T-helper 17 cell (primary cell): Measurements from ENCODE around the gene NTN4. TPM values are rescaled to one million over a fixed set of nuclear protein-coding genes. Genes with fewer than 3 reads are reported as not detected.
"Not testable (repeated sequence)": the region's sequence is repeated elsewhere in the genome, so short reads cannot be mapped to it uniquely, and the experiment has no call there.

ENCODE experiments used
- ATAC-seq: fragments of 150-1000 bp; cut with Tn5 transposase; 2 replicates; pipeline ENCODE4 v1.10.0; 2021; ENCODE audit warnings: mild to moderate bottlenecking, moderate library complexity
- DNase-seq, 3 donors: peaks; one replicate each; pipeline versions ENCODE4 v3.0.0 to v3.0.0-alpha.2; 2020 to 2021
- H3K9me3 ChIP-seq: one replicate; pipeline ENCODE4 v1.7.0; 2013; ENCODE audit warnings: low read length, mild to moderate bottlenecking; ENCODE audit not compliant: control insufficient read depth, poor library complexity, severe bottlenecking
- H3K27ac Mint-ChIP-seq: one replicate; pipeline ENCODE4 v1.8.0; 2022; ENCODE audit warnings: mild to moderate bottlenecking, moderate library complexity, mixed read lengths
- H3K27me3 Mint-ChIP-seq: one replicate; pipeline ENCODE4 v1.8.0; 2022; ENCODE audit warnings: mixed read lengths
- H3K36me3 Mint-ChIP-seq: one replicate; pipeline ENCODE4 v1.8.0; 2022; ENCODE audit warnings: low read depth, mixed read lengths
- H3K4me1 Mint-ChIP-seq: one replicate; pipeline ENCODE4 v1.8.0; 2022; ENCODE audit warnings: mild to moderate bottlenecking, mixed read lengths
- H3K4me3 Mint-ChIP-seq: one replicate; pipeline ENCODE4 v1.8.0; 2022; ENCODE audit warnings: mild to moderate bottlenecking, moderate library complexity, mixed read lengths
- total RNA-seq, 4 donors: library from RNA in 2 of 4; stranded (reverse) in 2 of 4; gene quantifications; one replicate each; pipeline ENCODE4 v1.2.3 and lab custom pipeline; 2022 to 2026

The NTN4 gene
- total RNA-seq, 2 donors from 2014 or later, result 4.8 to 7.6 TPM

DNA sequence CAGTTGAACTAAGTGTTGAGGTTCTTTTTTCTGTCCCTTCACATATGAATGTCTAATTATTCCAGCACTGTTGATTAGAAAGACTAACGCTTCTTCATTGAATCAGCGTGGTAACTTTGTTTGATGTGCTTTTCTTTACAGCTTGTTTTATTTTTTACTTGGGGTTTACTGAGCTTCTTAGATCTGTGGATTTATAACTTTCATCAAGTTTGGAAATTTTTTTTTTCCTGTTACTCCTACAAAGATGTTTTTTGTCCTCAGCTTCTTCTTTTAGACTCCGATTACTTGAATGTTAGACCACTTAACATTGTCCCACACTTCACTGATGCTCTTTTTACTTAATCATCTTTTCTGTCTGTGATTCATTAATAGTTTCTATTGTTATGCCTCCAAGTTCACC, 31.5 kb downstream of the NTN4 start:
- H3K9me3 ChIP-seq, result no peaks in the 10 kb centered on the region
- DNase-seq, result no peak
- ATAC-seq, result no peak
- no peak overlapping the region for H3K27ac Mint-ChIP-seq
- no peak overlapping the region for H3K4me3 Mint-ChIP-seq
- no peaks in the 10 kb centered on the region for H3K27me3 Mint-ChIP-seq
- peaks cover 2% of the 10 kb centered on the region for H3K36me3 Mint-ChIP-seq
- H3K4me1 Mint-ChIP-seq, result peaks cover 2% of the 10 kb centered on the region

DNA sequence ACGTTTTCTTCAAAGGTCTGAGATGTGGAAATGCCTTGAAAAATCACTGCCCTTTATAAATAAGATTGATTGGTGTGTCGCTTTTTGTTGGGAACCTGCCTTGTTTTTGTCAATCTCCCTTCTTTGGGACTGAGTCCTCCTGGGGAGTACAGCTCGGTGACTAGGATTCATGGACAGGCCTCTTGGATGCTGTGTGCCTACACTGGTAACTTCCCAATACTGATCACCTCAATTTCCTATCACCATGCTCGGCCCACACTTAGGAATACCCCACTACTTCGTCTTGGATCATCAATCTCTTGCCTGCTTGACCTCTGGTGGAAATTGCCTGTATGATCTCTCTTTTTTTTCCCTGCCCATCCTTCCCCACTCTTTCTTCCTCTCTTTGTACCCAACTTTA, 34.2 kb downstream of the NTN4 start:
- peaks cover 2% of the 10 kb centered on the region for H3K4me1 Mint-ChIP-seq
- H3K36me3 Mint-ChIP-seq, result peaks cover 2% of the 10 kb centered on the region
- H3K9me3 ChIP-seq, result no peaks in the 10 kb centered on the region
- DNase-seq (no peak), ATAC-seq (no peak)
- H3K4me3 Mint-ChIP-seq, result no peak overlapping the region
- H3K27ac Mint-ChIP-seq, result no peak overlapping the region
- H3K27me3 Mint-ChIP-seq, result no peaks in the 10 kb centered on the region

DNA sequence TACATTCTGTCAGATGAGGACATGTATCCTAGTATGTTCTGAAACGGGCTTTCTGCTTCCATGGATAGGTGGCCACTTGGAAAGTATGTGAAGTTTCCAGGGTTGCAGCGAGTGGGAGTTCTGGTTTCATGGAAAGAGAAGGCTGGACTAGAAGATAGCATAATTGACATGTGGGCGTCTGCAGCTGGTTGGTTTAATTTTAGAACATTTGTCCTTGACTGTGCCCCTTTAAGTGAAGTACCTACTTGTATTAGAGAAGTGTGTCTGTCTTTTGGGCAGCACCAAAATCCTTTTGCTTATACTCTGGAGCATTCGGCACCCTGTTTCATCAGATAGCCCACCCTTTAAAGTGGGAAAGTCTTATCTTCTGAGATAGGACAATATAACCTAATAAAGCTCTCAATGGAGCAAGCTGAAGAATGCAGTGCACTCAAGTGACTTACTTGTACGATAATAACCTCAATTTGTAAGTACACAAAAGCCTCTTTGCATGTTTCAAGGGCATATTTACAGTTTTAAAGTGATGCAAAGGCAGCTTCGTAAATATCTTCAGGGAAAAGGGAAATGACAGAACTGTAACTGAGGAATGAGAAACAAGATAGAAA, 35.2 kb downstream of the NTN4 start:
- DNase-seq, result no peak
- Mint-ChIP-seq H3K27ac (no peak overlapping the region), H3K27me3 (no peaks in the 10 kb centered on the region), H3K36me3 (peaks cover 2% of the 10 kb centered on the region), H3K4me1 (peaks cover 2% of the 10 kb centered on the region), H3K4me3 (no peak overlapping the region)
- ATAC-seq, result no peak
- H3K9me3 ChIP-seq, result no peaks in the 10 kb centered on the region

GRCh38 chr12:95746062-95746461, 44.5 kb downstream of the NTN4 start:
- not testable (repeated sequence) for H3K9me3 ChIP-seq, H3K36me3 Mint-ChIP-seq, H3K4me1 Mint-ChIP-seq, DNase-seq, H3K4me3 Mint-ChIP-seq, H3K27me3 Mint-ChIP-seq, ATAC-seq, H3K27ac Mint-ChIP-seq

GRCh38 chr12:95742586-95742985, 48.0 kb downstream of the NTN4 start:
- DNase-seq (no peak), ATAC-seq (no peak)
- peaks cover 4% of the 10 kb centered on the region for H3K36me3 Mint-ChIP-seq
- peaks cover 3% of the 10 kb centered on the region for H3K4me1 Mint-ChIP-seq
- H3K9me3 ChIP-seq, result no peaks in the 10 kb centered on the region
- no peak overlapping the region for H3K27ac Mint-ChIP-seq
- no peak overlapping the region for H3K4me3 Mint-ChIP-seq
- H3K27me3 Mint-ChIP-seq, result peaks cover 6% of the 10 kb centered on the region

- Mint-ChIP-seq H3K4me3 (no peak overlapping the region), H3K4me1 (peaks cover 3% of the 10 kb centered on the region), H3K36me3 (peaks cover 4% of the 10 kb centered on the region), H3K27ac (no peak overlapping the region), H3K27me3 (peaks cover 6% of the 10 kb centered on the region)
- no peak for DNase-seq
- ATAC-seq, result no peak
- no peaks in the 10 kb centered on the region for H3K9me3 ChIP-seq
Observed at GRCh38 chr12:95741635-95742034, 48.9 kb downstream of the NTN4 start.

DNA sequence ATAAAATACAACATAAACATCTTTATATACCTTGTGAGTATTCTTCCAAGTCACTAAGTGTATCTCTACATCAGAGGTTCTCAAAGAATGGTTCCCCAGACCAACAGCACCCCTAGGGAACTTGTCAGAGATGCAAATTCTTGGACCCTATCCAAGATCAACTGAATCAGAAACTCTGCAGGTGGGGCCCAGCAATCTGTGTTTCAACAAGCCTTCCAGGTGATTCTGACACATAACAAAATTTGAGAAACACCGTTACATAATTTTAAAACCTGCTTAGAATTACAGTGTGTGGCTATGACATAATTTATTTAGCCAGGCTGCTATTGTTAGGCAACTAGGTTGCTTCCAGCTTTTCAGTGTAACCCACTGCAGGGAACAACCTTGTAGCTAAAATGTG, 49.8 kb downstream of the NTN4 start:
- H3K4me1 Mint-ChIP-seq, result peaks cover 3% of the 10 kb centered on the region
- no peaks in the 10 kb centered on the region for H3K9me3 ChIP-seq
- no peak overlapping the region for H3K4me3 Mint-ChIP-seq
- H3K36me3 Mint-ChIP-seq, result peaks cover 4% of the 10 kb centered on the region
- DNase-seq, result no peak
- H3K27ac Mint-ChIP-seq, result no peak overlapping the region
- H3K27me3 Mint-ChIP-seq, result peaks cover 6% of the 10 kb centered on the region
- no peak for ATAC-seq

DNA sequence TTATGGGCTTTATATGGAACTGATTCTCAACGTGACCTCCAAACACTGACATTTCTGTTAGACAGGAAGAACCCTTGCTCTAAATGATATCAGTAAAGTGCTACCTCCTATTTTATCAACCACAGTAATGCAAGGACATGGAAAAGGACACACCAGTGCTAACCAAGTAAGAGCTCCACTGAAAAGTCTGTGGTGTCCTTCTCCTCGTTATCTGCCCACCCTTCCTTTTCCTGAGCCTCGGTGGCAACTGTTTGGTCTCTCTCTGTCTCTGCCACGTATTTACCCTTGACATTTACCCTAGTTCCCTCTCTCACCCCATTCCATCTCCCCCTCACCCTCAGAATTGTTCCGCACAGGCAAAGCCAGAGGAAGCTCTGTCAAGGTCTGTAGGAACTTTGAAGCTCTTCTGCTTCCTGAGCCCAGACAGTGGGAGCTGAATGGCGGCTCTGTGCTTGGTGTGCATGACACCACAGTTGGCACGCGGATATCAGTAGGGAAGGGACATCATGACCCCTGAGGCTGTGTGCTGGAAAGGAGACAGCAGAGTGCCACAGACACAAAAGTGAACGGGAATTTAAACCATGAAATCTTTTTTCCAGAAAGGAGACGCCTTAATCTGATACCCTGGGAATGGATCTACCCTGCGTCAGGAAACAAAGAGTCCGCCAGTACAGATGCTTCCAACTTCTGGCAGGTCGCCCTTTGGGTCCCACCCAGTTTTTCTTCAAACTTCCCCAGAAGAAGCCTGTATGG, 50.8 kb downstream of the NTN4 start:
- no peak for ATAC-seq
- no peaks in the 10 kb centered on the region for H3K36me3 Mint-ChIP-seq

DNA sequence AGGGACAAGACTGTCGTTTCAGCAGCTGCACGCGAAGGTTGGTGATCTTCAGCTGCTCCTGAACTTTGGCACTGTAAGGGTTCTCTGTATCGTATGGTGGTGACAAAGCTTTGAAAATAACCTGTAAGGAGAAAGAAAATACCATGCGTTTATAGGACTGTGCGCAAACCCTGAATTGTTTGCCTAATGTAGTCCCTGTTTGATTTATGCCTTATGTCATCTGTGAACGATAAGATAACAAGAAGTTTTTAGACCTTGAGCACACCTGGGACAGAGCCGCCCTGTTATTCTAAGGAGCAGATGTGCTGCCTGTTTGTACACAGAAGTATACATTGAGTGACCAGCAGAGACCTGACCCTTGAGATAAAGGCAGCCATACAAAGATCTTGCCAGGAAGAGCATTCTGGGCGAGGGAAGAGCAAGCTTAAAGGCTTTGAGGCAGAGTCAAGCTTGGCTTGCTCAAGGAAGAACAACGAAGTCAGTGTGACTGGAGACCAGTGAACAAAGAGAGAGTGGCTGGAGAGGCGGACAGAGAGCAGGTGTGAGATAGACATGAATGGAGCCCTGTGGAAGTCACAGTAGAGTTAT, 52.4 kb downstream of the NTN4 start:
- no peaks in the 10 kb centered on the region for H3K9me3 ChIP-seq
- DNase-seq (no peak), ATAC-seq (no peak)
- Mint-ChIP-seq H3K27me3 (peaks cover 6% of the 10 kb centered on the region), H3K4me3 (no peak overlapping the region), H3K4me1 (peaks cover 3% of the 10 kb centered on the region), H3K27ac (no peak overlapping the region), H3K36me3 (no peaks in the 10 kb centered on the region)

More for the DNA sequence above, 50.8 kb downstream of the NTN4 start:
- DNase-seq, result no peak
- Mint-ChIP-seq H3K27me3 (peaks cover 6% of the 10 kb centered on the region), H3K4me3 (no peak overlapping the region), H3K27ac (no peak overlapping the region), H3K4me1 (peaks cover 3% of the 10 kb centered on the region)
- H3K9me3 ChIP-seq, result no peaks in the 10 kb centered on the region

GRCh38 chr12:95736631-95737030, 53.9 kb downstream of the NTN4 start:
- ATAC-seq (no peak), DNase-seq (no peak)
- Mint-ChIP-seq H3K27me3 (peaks cover 6% of the 10 kb centered on the region), H3K4me3 (no peak overlapping the region), H3K27ac (no peak overlapping the region), H3K4me1 (peaks cover 3% of the 10 kb centered on the region), H3K36me3 (peaks cover 2% of the 10 kb centered on the region)
- no peaks in the 10 kb centered on the region for H3K9me3 ChIP-seq

DNA sequence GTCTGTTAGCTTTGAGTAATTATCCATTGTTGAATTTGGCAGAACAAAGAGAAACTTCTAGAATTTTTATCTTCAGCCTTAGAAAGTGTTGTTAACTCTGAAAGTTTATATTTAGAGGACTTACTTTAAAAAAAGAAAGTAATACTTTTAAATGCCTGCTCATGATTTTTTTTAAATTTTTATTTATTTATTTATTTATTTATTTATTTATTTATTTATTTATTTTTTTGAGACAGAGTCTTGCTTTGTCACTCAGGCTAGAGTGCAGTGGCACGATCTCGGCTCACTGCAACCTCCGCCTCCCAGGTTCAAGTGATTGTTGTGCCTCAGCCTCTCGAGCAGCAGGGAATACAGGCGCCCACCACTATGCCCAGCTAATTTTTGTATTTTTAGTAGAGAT, 54.8 kb downstream of the NTN4 start:
- H3K36me3 Mint-ChIP-seq, H3K27me3 Mint-ChIP-seq, H3K9me3 ChIP-seq, H3K27ac Mint-ChIP-seq, DNase-seq, H3K4me3 Mint-ChIP-seq, H3K4me1 Mint-ChIP-seq, ATAC-seq: not testable (repeated sequence)

DNA sequence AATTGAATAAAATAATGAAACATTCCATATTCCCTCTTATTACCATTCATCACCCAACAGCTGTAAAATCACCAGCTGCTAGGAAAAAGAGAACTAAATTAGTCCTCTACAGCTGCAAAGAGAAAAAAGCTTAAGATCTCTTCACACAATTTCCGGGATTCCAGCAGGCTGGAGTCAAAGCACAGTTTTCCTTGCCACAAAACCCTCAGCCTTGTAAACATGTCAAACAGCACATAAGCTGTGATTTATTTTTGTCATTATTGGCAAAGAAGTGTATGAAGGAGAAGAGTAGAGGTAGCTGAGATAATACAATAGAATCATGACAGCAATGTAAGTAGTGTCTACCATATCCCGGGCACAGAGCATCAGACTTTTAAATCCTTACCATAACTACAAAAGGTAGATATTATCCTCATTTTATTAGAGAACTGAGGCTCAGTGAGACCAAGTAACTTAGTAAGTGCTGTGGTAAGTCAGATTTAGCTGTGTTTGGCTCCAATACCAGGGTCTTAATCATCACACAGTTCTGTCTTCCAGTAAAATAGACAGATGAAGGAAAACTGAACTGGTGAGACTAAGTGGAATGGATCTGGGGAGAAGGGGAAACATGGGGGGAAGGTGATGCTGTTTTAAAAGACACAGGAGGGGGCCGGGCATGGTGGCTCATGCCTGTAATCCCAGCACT, 57.3 kb downstream of the NTN4 start:
- no peak for ATAC-seq
- peaks cover 2% of the 10 kb centered on the region for H3K4me1 Mint-ChIP-seq
- H3K27me3 Mint-ChIP-seq, result no peaks in the 10 kb centered on the region
- H3K4me3 Mint-ChIP-seq, result no peak overlapping the region
- peaks cover 2% of the 10 kb centered on the region for H3K36me3 Mint-ChIP-seq
- H3K9me3 ChIP-seq, result no peaks in the 10 kb centered on the region
- H3K27ac Mint-ChIP-seq, result no peak overlapping the region
- no peak for DNase-seq

DNA sequence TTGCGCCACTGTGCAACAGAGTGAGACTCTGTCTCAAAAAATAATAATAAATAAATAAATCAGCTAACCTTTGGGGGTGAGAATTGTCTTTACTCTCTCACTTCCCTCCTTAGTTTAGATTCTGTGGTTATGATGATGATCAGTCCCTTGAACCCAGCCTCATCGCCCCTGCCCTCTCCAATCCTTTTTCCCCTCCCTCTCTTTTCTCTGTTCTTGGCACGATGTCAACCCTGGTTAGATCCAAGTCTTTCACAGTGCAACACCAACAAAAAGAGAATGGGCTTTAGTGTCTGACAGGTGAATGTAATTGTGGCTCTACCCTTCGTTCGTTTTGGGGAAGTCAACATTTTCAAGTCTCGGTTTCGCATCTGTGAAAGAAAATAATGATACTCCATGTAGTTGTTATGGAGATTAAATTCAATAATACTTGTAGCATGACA, 59.0 kb downstream of the NTN4 start:
- no peaks in the 10 kb centered on the region for H3K9me3 ChIP-seq
- peaks cover 2% of the 10 kb centered on the region for H3K36me3 Mint-ChIP-seq
- no peak overlapping the region for H3K4me3 Mint-ChIP-seq
- no peaks in the 10 kb centered on the region for H3K27me3 Mint-ChIP-seq
- H3K4me1 Mint-ChIP-seq, result no peaks in the 10 kb centered on the region
- ATAC-seq (no peak), DNase-seq (no peak)
- H3K27ac Mint-ChIP-seq, result no peak overlapping the region
